SH-SY5Y (cell line): ENCODE data around the gene ASXL3.

Source experiments
- GATA2 ChIP-seq: IDR thresholded peaks from 2 replicates; pipeline ENCODE4 v1.6.1; 2011; ENCODE audit warnings: mild to moderate bottlenecking, low read depth, low read length
- GATA3 ChIP-seq: IDR thresholded peaks from 2 replicates; pipeline ENCODE4 v1.6.1; 2011; ENCODE audit warnings: low read depth, mild to moderate bottlenecking, low read length, moderate library complexity

GRCh38 chr18:33576999-33577646 is 896 bp upstream of the ASXL3 start:
- TF ChIP-seq GATA2 (no peak), GATA3 (no peak)
